Stimulated activated naive CD8-positive, alpha-beta T cell treated with anti-CD3 and anti-CD28 coated beads, Interleukin-15, Interleukin-2, amounts not matched to agents 100 ng/mL and 50 ng/mL, for 24 hours (primary cell): ENCODE measurements around the gene ALPL.

Experiments
- H3K27ac Mint-ChIP-seq: one replicate; pipeline ENCODE4 v1.8.0; 2021; ENCODE audit warnings: mild to moderate bottlenecking, mixed read lengths
- H3K27me3 Mint-ChIP-seq: one replicate; pipeline ENCODE4 v1.8.0; 2021; ENCODE audit warnings: mixed read lengths
- H3K36me3 Mint-ChIP-seq: one replicate; pipeline ENCODE4 v1.8.0; 2021; ENCODE audit warnings: low read depth, mixed read lengths
- H3K4me1 Mint-ChIP-seq: one replicate; pipeline ENCODE4 v1.8.0; 2021; ENCODE audit warnings: low read depth, mixed read lengths
- H3K4me3 Mint-ChIP-seq: one replicate; pipeline ENCODE4 v1.8.0; 2021; ENCODE audit warnings: mild to moderate bottlenecking, mixed read lengths
- H3K9me3 Mint-ChIP-seq: one replicate; pipeline ENCODE4 v1.8.0; 2021; ENCODE audit warnings: mixed read lengths

ALPL gene

DNA sequence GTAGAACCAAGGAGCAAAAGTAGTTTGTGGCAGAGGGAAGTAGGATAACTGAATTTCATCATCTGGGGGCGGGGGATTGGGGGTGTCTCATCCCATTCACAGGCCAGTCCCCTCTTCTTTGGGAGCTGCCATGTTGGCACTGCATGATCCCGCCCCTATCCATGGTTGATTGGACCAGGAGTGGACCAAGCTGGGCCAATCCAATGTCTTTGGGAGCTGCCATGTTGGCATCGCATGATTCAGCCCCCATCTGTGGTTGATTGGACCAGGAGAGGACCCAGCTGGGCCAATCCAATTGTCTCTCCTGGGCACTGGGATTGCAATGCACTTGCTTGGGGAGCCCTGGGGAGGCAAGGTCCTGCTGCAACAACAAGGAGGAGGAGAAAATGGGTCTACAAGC, 12.3 kb upstream of the ALPL start:
- Mint-ChIP-seq H3K36me3 (no peaks in the 10 kb centered on the region), H3K4me1 (no peaks in the 10 kb centered on the region), H3K27me3 (peaks cover 8% of the 10 kb centered on the region), H3K27ac (no peak overlapping the region), H3K4me3 (no peak overlapping the region), H3K9me3 (no peaks in the 10 kb centered on the region)

DNA sequence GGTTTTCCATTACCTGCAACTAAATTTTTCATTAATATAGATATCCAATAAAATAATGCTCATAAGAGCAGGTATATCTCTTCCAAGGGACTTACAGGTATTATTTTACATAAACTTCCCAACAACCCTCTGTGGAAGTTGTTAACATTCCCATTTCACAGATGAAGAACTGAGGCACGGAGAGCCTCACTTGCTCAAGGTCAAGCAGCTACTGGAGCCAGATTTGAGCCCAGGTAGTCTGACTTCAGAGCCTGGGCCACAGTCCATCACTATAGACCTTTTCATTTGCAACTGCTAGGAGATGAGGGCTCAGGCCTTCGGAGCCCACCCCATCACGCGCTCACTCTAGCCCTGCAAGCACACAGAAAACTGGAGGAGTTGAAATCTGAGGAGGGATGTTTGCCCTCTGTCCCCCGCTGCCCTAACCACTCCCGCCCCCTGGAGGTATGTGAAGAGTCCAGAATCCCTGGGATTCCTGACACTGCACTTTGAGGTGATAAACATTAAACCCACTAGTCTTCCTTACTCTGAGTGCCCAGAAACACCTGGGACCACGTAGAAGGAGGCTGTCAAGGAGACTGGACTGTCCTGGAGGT, 11.7 kb upstream of the ALPL start:
- H3K27me3 Mint-ChIP-seq, result peaks cover 3% of the 10 kb centered on the region

DNA sequence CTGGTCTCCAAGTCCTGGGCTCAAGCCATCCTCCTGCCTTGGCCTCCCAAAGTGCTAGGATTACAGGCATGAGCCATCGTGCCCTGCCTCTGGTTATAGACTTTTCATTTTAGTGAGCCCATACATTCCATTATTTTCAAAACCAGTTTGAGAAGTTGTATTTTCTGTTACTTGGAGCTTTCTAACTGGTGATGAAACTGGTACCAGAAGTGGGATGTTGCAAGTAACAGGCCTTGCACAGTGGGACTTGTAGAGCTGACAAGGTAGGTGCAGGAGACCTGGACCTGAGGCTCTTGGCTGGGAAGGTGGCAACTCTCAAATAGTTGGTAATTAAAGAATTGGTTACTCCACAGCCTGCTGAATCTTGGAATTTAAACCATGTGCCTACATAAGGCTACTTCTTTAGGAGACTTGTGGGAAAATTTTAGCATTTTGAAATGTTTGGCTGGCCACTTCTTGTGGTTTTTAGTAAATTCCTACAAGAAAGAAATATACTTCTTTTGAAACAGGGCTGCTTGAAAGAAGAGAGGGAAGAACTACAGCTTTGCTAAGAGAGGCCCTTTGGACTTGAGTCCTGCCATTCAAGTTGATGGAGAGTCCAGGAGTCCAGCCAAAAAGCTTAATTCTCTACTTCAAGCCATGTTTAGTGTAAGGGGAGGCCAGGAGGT, 9.8 kb upstream of the ALPL start:
- Mint-ChIP-seq H3K9me3 (no peaks in the 10 kb centered on the region), H3K4me3 (no peak overlapping the region), H3K36me3 (no peaks in the 10 kb centered on the region), H3K4me1 (no peaks in the 10 kb centered on the region), H3K27ac (no peak overlapping the region), H3K27me3 (no peaks in the 10 kb centered on the region)

More for the DNA sequence above, 11.7 kb upstream of the ALPL start:
- Mint-ChIP-seq H3K9me3 (no peaks in the 10 kb centered on the region), H3K27ac (no peak overlapping the region), H3K4me3 (no peak overlapping the region), H3K4me1 (no peaks in the 10 kb centered on the region), H3K36me3 (no peaks in the 10 kb centered on the region)

GRCh38 chr1:21503706-21504377, 5.4 kb upstream of the ALPL start:
- peaks cover 2% of the 10 kb centered on the region for H3K4me1 Mint-ChIP-seq
- H3K9me3 Mint-ChIP-seq, result no peaks in the 10 kb centered on the region
- H3K36me3 Mint-ChIP-seq, result no peaks in the 10 kb centered on the region
- no peak overlapping the region for H3K4me3 Mint-ChIP-seq
- peaks cover 24% of the 10 kb centered on the region for H3K27me3 Mint-ChIP-seq
- H3K27ac Mint-ChIP-seq, result no peak overlapping the region

GRCh38 chr1:21506804-21507203, 2.4 kb upstream of the ALPL start:
- Mint-ChIP-seq H3K36me3 (no peaks in the 10 kb centered on the region), H3K27me3 (peaks cover 44% of the 10 kb centered on the region), H3K4me3 (no peak overlapping the region), H3K27ac (no peak overlapping the region), H3K9me3 (no peaks in the 10 kb centered on the region), H3K4me1 (peaks cover 5% of the 10 kb centered on the region)

- Mint-ChIP-seq H3K27me3 (peaks cover 44% of the 10 kb centered on the region), H3K36me3 (no peaks in the 10 kb centered on the region), H3K4me1 (peaks cover 5% of the 10 kb centered on the region), H3K9me3 (no peaks in the 10 kb centered on the region), H3K4me3 (no peak overlapping the region), H3K27ac (no peak overlapping the region)
These were observed 1.5 kb upstream of the ALPL start for GRCh38 chr1:21507511-21508270.

DNA sequence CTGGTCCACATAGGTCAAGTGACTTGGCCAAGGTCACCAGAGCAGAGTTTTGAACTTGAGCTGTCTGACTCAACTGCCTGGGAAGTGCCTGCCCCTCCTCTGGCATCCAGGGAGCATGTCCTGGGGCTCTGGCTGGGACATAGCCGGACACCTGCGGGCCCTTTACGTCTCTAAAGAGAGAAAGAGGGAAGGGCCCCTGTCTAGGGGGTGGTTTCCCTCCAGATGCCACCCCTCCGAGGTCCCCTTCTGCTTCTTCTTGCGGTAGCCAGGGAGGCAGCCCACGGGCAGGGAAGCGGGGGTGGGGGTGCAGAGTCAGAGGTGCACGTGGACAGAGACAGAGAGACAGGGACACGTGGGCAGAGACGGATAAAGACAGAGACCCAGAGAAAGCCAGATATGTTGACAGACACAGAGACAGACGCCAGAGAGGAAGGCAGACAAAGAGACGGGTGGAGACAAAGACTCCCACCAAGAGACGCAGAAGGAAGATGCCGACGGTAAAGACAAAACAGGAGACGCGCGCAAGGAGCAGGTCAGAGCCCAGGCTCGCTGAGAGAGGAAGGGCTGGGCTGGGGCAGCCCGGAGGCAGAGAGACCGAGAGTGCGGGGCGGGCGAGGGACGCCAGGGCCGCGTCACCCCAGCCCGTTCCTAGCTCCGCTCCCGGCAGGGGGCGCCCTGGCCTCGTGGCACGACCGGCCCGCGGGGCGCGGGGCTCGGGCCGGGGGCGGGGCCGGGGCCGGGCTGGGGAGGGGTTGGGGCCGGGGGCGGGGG, 458 bp upstream of the ALPL start:
- Mint-ChIP-seq H3K27ac (no peak overlapping the region), H3K27me3 (peaks cover 44% of the 10 kb centered on the region), H3K4me3 (peak overlapping the region; percentile 68), H3K4me1 (peaks cover 5% of the 10 kb centered on the region), H3K9me3 (no peaks in the 10 kb centered on the region), H3K36me3 (no peaks in the 10 kb centered on the region)

GRCh38 chr1:21510113-21510493, 880 bp downstream of the ALPL start:
- Mint-ChIP-seq H3K36me3 (no peaks in the 10 kb centered on the region), H3K4me3 (no peak overlapping the region), H3K27me3 (peaks cover 44% of the 10 kb centered on the region), H3K27ac (no peak overlapping the region), H3K4me1 (peaks cover 5% of the 10 kb centered on the region), H3K9me3 (no peaks in the 10 kb centered on the region)

- no peaks in the 10 kb centered on the region for H3K9me3 Mint-ChIP-seq
- no peak overlapping the region for H3K4me3 Mint-ChIP-seq
- no peak overlapping the region for H3K27ac Mint-ChIP-seq
- peaks cover 5% of the 10 kb centered on the region for H3K4me1 Mint-ChIP-seq
- no peaks in the 10 kb centered on the region for H3K36me3 Mint-ChIP-seq
- H3K27me3 Mint-ChIP-seq, result peaks cover 44% of the 10 kb centered on the region
These were observed 1.8 kb downstream of the ALPL start for GRCh38 chr1:21510885-21511578.

- Mint-ChIP-seq H3K36me3 (no peaks in the 10 kb centered on the region), H3K4me1 (peaks cover 5% of the 10 kb centered on the region), H3K4me3 (no peak overlapping the region), H3K27me3 (peaks cover 36% of the 10 kb centered on the region), H3K9me3 (no peaks in the 10 kb centered on the region), H3K27ac (no peak overlapping the region)
These were observed 2.6 kb downstream of the ALPL start for GRCh38 chr1:21511579-21512522.

- Mint-ChIP-seq H3K4me1 (peaks cover 5% of the 10 kb centered on the region), H3K27ac (no peak overlapping the region), H3K9me3 (no peaks in the 10 kb centered on the region), H3K27me3 (peaks cover 17% of the 10 kb centered on the region), H3K4me3 (no peak overlapping the region), H3K36me3 (no peaks in the 10 kb centered on the region)
These were observed 5.0 kb downstream of the ALPL start for GRCh38 chr1:21514245-21514644.

DNA sequence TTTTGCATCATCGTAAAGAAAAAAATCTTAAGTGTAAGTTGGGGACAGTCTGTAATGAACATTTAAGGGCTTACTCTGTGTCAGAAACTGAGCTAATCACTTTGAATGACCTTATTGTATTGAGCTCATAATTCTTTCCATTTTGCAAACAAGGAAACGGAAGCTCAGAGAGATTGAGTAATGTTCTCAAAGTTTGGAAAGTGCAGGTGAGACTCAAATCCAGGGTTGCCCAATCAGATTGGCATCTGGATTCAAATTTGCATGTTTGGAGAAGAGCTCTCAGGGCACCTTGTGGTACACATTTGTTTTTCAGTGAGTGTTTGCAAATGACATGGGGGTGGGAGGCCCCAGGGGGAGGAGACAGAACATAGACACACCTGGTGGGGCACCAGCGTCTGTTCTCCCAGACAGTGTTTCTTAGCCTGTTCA, 8.0 kb downstream of the ALPL start:
- Mint-ChIP-seq H3K27ac (no peak overlapping the region), H3K27me3 (no peaks in the 10 kb centered on the region), H3K4me1 (peaks cover 7% of the 10 kb centered on the region), H3K4me3 (no peak overlapping the region), H3K9me3 (no peaks in the 10 kb centered on the region), H3K36me3 (no peaks in the 10 kb centered on the region)
